ENCODE data around the gene MCC.

Gene MCC

DNA sequence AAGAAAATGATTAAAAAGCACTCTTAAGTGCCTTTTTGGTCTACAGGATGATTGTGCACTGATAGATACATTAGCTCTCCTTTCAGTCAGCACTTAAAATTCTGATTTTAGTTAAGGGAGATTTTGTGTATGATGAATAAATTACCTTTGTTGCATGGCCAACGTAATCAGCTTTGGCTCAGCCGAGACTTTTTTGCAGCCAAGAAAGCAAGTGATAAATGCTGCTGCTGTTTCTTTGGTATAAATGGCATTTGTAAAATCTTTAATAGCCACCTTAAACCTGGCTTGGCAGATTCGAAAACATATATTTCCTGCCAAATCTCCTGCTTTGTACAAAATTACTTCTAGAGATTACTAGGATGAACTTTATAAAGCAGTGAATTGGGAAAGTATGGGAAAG, 364.0 kb downstream of the MCC start:
- DNase-seq (ENCODE audit: low read depth in 1 of 2, low spot score in 1 of 2): no peak
- no peak for TF ChIP-seq SPI1 (IDR thresholded peaks at IDR 0.05; ENCODE audit: borderline replicate concordance, low read depth)
- Histone ChIP-seq H3K27ac (replicated peaks) (no peak overlapping the region), H3K27me3 (ENCODE audit: insufficient read depth, poor library complexity, severe bottlenecking) (no peaks in the 10 kb centered on the region), H3K4me3 (replicated peaks; ENCODE audit: insufficient read depth, low read length) (no peak overlapping the region)

DNA sequence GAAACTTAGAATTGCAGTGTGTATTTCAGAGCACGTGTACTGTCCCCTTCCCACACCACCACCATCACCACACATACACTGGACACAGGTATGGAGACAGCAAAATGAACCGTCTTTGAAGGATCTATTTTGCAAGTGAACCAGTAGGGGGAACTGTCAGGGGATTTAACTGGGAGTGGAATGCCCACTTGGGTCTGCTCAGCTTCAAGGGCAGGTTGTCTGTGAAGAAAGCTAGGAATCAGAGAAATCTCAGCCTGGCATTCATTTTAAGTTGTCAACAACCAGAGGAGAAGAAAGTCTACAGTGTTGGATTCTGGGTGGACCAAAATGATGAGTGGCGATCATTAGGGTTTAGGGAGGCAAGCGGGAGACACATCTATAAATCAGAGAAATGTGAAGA, 364.6 kb downstream of the MCC start:
- H3K27me3 ChIP-seq (ENCODE audit: insufficient read depth, poor library complexity, severe bottlenecking): no peaks in the 10 kb centered on the region
- DNase-seq (ENCODE audit: low read depth in 1 of 2, low spot score in 1 of 2): no peak
- H3K4me3 ChIP-seq (replicated peaks; ENCODE audit: insufficient read depth, low read length): no peak overlapping the region
- H3K27ac ChIP-seq (replicated peaks): no peak overlapping the region
- TF ChIP-seq, protein P1, sequence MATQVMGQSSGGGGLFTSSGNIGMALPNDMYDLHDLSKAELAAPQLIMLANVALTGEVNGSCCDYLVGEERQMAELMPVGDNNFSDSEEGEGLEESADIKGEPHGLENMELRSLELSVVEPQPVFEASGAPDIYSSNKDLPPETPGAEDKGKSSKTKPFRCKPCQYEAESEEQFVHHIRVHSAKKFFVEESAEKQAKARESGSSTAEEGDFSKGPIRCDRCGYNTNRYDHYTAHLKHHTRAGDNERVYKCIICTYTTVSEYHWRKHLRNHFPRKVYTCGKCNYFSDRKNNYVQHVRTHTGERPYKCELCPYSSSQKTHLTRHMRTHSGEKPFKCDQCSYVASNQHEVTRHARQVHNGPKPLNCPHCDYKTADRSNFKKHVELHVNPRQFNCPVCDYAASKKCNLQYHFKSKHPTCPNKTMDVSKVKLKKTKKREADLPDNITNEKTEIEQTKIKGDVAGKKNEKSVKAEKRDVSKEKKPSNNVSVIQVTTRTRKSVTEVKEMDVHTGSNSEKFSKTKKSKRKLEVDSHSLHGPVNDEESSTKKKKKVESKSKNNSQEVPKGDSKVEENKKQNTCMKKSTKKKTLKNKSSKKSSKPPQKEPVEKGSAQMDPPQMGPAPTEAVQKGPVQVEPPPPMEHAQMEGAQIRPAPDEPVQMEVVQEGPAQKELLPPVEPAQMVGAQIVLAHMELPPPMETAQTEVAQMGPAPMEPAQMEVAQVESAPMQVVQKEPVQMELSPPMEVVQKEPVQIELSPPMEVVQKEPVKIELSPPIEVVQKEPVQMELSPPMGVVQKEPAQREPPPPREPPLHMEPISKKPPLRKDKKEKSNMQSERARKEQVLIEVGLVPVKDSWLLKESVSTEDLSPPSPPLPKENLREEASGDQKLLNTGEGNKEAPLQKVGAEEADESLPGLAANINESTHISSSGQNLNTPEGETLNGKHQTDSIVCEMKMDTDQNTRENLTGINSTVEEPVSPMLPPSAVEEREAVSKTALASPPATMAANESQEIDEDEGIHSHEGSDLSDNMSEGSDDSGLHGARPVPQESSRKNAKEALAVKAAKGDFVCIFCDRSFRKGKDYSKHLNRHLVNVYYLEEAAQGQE (IDR thresholded peaks at IDR 0.05; ENCODE audit: insufficient replicate concordance, low read depth): no peak
- TF ChIP-seq POLR2AphosphoS5 (IDR thresholded peaks at IDR 0.05; ENCODE audit: low read depth) (no peak), GABPA (IDR thresholded peaks at IDR 0.05; ENCODE audit: low read depth) (no peak), SPI1 (IDR thresholded peaks at IDR 0.05; ENCODE audit: borderline replicate concordance, low read depth) (no peak)
- TF ChIP-seq, protein P2, sequence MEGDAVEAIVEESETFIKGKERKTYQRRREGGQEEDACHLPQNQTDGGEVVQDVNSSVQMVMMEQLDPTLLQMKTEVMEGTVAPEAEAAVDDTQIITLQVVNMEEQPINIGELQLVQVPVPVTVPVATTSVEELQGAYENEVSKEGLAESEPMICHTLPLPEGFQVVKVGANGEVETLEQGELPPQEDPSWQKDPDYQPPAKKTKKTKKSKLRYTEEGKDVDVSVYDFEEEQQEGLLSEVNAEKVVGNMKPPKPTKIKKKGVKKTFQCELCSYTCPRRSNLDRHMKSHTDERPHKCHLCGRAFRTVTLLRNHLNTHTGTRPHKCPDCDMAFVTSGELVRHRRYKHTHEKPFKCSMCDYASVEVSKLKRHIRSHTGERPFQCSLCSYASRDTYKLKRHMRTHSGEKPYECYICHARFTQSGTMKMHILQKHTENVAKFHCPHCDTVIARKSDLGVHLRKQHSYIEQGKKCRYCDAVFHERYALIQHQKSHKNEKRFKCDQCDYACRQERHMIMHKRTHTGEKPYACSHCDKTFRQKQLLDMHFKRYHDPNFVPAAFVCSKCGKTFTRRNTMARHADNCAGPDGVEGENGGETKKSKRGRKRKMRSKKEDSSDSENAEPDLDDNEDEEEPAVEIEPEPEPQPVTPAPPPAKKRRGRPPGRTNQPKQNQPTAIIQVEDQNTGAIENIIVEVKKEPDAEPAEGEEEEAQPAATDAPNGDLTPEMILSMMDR (IDR thresholded peaks at IDR 0.05; ENCODE audit: insufficient read depth, low read length): no peak

DNA sequence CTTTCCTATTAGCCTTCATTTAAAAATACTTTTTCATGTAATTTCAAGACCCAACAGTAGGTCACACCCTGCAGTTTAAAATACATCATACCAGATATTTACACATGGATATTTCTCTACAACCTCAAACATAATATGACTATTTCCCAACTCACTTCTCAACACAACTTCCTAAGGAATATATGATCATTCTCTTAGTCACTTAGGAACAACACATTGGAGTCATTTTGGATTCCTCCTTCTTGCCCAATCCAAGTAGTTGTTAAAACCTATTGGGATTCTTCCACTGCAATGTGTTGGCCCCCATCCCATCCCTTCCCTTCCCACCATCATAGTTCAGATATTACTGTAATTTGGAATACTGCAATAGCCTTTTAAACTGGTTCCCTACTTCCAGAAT, 366.2 kb downstream of the MCC start:
- Histone ChIP-seq H3K27ac (replicated peaks) (no peak overlapping the region), H3K4me3 (replicated peaks; ENCODE audit: insufficient read depth, low read length) (no peak overlapping the region), H3K27me3 (ENCODE audit: insufficient read depth, poor library complexity, severe bottlenecking) (no peaks in the 10 kb centered on the region)
- TF ChIP-seq POLR2AphosphoS5 (IDR thresholded peaks at IDR 0.05; ENCODE audit: low read depth) (no peak), GABPA (IDR thresholded peaks at IDR 0.05; ENCODE audit: low read depth) (no peak), SPI1 (IDR thresholded peaks at IDR 0.05; ENCODE audit: borderline replicate concordance, low read depth) (no peak)
- TF ChIP-seq, protein P2 (IDR thresholded peaks at IDR 0.05; ENCODE audit: insufficient read depth, low read length): no peak
- TF ChIP-seq, protein P1 (IDR thresholded peaks at IDR 0.05; ENCODE audit: insufficient replicate concordance, low read depth): no peak
- no peak for DNase-seq (ENCODE audit: low read depth in 1 of 2, low spot score in 1 of 2)

DNA sequence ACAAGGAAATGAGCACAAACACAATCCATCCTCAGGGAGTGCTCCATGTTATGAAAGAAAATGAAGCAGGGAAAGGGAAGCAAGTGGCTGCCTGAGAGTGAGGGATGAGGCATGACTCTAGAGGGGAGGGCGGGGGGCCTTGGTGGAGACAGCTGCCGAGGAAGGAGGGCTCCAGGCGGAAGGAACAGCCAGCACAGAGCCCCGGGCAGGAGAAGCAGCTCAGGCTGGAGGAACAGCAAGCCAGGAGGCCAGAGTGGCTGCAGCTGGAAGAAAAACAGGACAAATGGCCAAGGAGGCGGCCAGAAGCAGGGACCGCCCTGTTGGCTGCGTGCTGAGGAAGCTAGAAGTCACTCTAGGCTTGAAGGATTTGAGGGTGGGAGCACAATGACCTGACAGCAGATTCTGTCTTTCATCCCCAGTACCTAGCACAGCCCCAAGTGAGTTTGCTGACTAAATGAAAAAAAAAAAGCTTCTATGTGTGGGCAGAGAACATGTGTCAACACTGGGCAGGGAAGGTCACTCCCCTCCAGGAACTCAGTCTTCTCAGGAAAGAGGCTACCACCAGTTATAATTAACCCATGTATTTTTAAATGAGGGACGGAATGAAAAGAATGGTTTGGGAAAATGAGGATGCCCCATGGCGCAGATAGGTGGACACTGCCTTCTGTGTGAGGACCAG, 368.9 kb downstream of the MCC start:
- TF ChIP-seq POLR2AphosphoS5 (IDR thresholded peaks at IDR 0.05; ENCODE audit: low read depth): no peak
- TF ChIP-seq, protein P2 (IDR thresholded peaks at IDR 0.05; ENCODE audit: insufficient read depth, low read length): no peak
- TF ChIP-seq SPI1 (IDR thresholded peaks at IDR 0.05; ENCODE audit: borderline replicate concordance, low read depth): no peak
- TF ChIP-seq GABPA (IDR thresholded peaks at IDR 0.05; ENCODE audit: low read depth): no peak
- TF ChIP-seq, protein P1 (IDR thresholded peaks at IDR 0.05; ENCODE audit: insufficient replicate concordance, low read depth): no peak

More for the DNA sequence above, 368.9 kb downstream of the MCC start:
- Histone ChIP-seq H3K27ac (replicated peaks) (no peak overlapping the region), H3K27me3 (ENCODE audit: insufficient read depth, poor library complexity, severe bottlenecking) (no peaks in the 10 kb centered on the region), H3K4me3 (replicated peaks; ENCODE audit: insufficient read depth, low read length) (no peak overlapping the region)
- no peak for DNase-seq (ENCODE audit: low read depth in 1 of 2, low spot score in 1 of 2)
